ENCODE results near the gene GPNMB. TPM values are rescaled to one million over a fixed set of nuclear protein-coding genes. Genes with fewer than 3 reads are reported as not detected.
"Not testable (repeated sequence)": the region's sequence is repeated elsewhere in the genome, so short reads cannot be mapped to it uniquely, and the experiment has no call there.

GPNMB gene
- total RNA-seq, 2 experiments from 2014 or later, result 0.41 to 0.82 TPM

GRCh38 chr7:23299770-23300300 is 53.3 kb downstream of the GPNMB start:
- H3K27me3 Mint-ChIP-seq, result no peaks in the 10 kb centered on the region
- H3K36me3 Mint-ChIP-seq, result peaks cover 33% of the 10 kb centered on the region
- DNase-seq, result no peak
- CTCF ChIA-PET, result interaction anchor here (0.6 to 4.4 kb wide), 6 partner anchors 16 to 231 kb away, joined by 3 to 25 read pairs (median 4); no protein-coding TSS in a partner anchor
- ATAC-seq, result peak; percentile 2
- peaks cover 4% of the 10 kb centered on the region for H3K9me3 Mint-ChIP-seq (ENCODE audit: low read depth)
- peaks cover 40% of the 10 kb centered on the region for H3K4me1 Mint-ChIP-seq
- H3K27ac Mint-ChIP-seq, result peak overlapping the region; percentile 94
- peak overlapping the region; percentile 88 for H3K4me3 Mint-ChIP-seq

GRCh38 chr7:23306936-23307521 is 60.5 kb downstream of the GPNMB start:
- ATAC-seq (no peak), DNase-seq (no peak)
- H3K9me3 Mint-ChIP-seq (ENCODE audit: low read depth), result no peaks in the 10 kb centered on the region
- CTCF ChIA-PET, result no interaction called here
- H3K36me3 Mint-ChIP-seq, result peaks cover 60% of the 10 kb centered on the region
- H3K4me1 Mint-ChIP-seq, result peaks cover 36% of the 10 kb centered on the region
- H3K27ac Mint-ChIP-seq, result no peak overlapping the region
- H3K27me3 Mint-ChIP-seq, result no peaks in the 10 kb centered on the region
- H3K4me3 Mint-ChIP-seq, result no peak overlapping the region

- no peak overlapping the region for H3K4me3 Mint-ChIP-seq
- no peak overlapping the region for H3K27ac Mint-ChIP-seq
- H3K36me3 Mint-ChIP-seq, result peaks cover 49% of the 10 kb centered on the region
- H3K9me3 Mint-ChIP-seq (ENCODE audit: low read depth), result no peaks in the 10 kb centered on the region
- peaks cover 26% of the 10 kb centered on the region for H3K4me1 Mint-ChIP-seq
- CTCF ChIA-PET, result interaction anchor here (1.1 to 1.5 kb wide), 2 partner anchors 37 to 109 kb away, joined by 3 read pairs; no protein-coding TSS in a partner anchor
- ATAC-seq (no peak), DNase-seq (no peak)
- H3K27me3 Mint-ChIP-seq, result no peaks in the 10 kb centered on the region
Observed at GRCh38 chr7:23308754-23309153, 62.2 kb downstream of the GPNMB start.

- not testable (repeated sequence) for H3K4me1 Mint-ChIP-seq
- CTCF ChIA-PET, result interaction anchor here (2.6 kb wide), 1 partner anchor 40 kb away, joined by 11 read pairs; no protein-coding TSS in a partner anchor
Observed at GRCh38 chr7:23312141-23312540, 65.6 kb downstream of the GPNMB start.

GRCh38 chr7:23315366-23315765 is 68.8 kb downstream of the GPNMB start:
- peaks cover 3% of the 10 kb centered on the region for H3K36me3 Mint-ChIP-seq
- CTCF ChIA-PET, result interaction anchor here (0.8 kb wide), 1 partner anchor 16 kb away, joined by 3 read pairs; the partner anchor contains the start of gene MALSU1
- peaks cover 7% of the 10 kb centered on the region for H3K27me3 Mint-ChIP-seq
- DNase-seq, result no peak
- H3K27ac Mint-ChIP-seq, result no peak overlapping the region
- no peaks in the 10 kb centered on the region for H3K4me1 Mint-ChIP-seq
- ATAC-seq, result no peak
- H3K9me3 Mint-ChIP-seq (ENCODE audit: low read depth), result no peaks in the 10 kb centered on the region
- no peak overlapping the region for H3K4me3 Mint-ChIP-seq

More at GRCh38 chr7:23312141-23312540, 65.6 kb downstream of the GPNMB start:
- H3K4me3 Mint-ChIP-seq; H3K9me3 Mint-ChIP-seq (ENCODE audit: low read depth); H3K27me3 Mint-ChIP-seq; ATAC-seq; H3K27ac Mint-ChIP-seq; DNase-seq: not testable (repeated sequence)
- H3K36me3 Mint-ChIP-seq, result peaks cover 22% of the 10 kb centered on the region

Other genes starting within 250 kb of the GPNMB start
- gene HYCC1, start 232.6 kb upstream of the GPNMB start, total RNA-seq, result 100 to 1,000 TPM in 1 of 2 experiments, 10 to 100 TPM in 1; 72.6 to 125 TPM
- gene KLHL7, start 141.0 kb upstream of the GPNMB start, total RNA-seq, result 10 to 100 TPM; 17.4 to 18.3 TPM
- gene NUP42, start 64.7 kb upstream of the GPNMB start, total RNA-seq, result 10 to 100 TPM; 51.3 to 58.0 TPM
- gene MALSU1, start 52.6 kb downstream of the GPNMB start, total RNA-seq, result 10 to 100 TPM; 51.3 to 59.5 TPM
- 1 to 10 TPM in 1 of 2 experiments, under 1 TPM in 1; 0.84 to 1.3 TPM for gene IGF2BP3, start 223.7 kb downstream of the GPNMB start, total RNA-seq